Limb (tissue), 2 donors: Measurements from ENCODE around the gene PIGT.
"Not testable (repeated sequence)": the region's sequence is repeated elsewhere in the genome, so short reads cannot be mapped to it uniquely, and the experiment has no call there.

Experiments used
- DNase-seq, 2 donors: peaks; one replicate each; pipeline ENCODE4 v3.0.0-alpha.2; 2016; ENCODE audit errors: extremely low spot score in 2 of 2

The PIGT gene

DNA sequence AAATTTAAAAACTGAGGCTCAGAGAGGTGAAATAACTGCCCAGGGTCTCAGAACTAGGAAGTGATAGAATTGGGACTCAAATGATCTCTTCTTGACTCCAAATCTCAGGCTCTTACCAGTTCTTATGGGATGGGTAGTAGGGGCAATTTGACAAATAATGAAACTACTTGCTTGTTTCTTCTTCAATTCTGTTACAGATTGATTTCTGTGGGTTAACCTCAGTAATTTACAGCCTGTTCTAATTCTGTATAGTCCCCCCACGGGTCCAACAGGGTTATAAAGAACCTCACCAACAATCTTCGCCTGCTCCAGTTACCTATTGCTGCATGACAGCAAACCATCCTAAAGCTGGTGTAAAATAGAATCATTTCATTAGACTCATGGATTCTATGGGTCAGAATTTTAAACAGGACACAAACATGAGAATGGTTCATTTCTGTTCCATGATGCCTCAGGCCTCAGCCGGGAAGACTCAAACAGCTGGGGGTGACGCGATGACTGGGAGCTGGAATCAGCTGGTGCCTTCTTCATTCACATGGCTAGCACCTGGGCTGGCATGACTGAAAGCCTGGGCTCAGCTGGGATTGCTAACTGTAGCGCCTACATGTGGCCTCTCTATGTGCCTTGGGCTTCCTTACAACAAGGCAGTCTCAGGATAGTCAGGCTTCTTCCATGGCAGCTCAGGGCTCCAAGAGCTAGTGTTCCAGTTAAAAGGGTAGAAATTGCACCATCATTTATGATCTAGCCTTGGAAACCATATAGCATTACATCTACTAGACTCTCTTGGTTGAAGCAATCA is 47.0 kb downstream of the PIGT start:
- DNase-seq, result no peak

DNA sequence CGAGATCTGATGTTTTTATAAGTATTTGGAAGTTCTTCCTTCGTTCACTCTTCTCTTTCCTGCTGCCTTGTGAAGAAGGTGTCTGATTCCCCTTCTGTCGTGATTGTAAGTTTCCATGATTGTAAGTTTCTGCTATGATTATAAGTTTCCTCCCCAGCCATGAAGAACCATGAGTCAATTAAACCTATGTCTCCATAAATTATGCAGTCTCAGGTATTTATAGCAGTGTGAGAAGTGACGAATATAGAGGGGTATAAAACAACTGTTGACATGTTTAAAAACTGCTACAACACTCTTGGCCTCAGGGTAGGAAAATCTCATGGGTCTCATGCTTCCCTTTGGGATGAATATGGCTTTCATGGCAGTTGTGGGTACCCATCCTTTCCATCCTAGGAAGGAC is 47.8 kb downstream of the PIGT start:
- DNase-seq, result no peak

DNA sequence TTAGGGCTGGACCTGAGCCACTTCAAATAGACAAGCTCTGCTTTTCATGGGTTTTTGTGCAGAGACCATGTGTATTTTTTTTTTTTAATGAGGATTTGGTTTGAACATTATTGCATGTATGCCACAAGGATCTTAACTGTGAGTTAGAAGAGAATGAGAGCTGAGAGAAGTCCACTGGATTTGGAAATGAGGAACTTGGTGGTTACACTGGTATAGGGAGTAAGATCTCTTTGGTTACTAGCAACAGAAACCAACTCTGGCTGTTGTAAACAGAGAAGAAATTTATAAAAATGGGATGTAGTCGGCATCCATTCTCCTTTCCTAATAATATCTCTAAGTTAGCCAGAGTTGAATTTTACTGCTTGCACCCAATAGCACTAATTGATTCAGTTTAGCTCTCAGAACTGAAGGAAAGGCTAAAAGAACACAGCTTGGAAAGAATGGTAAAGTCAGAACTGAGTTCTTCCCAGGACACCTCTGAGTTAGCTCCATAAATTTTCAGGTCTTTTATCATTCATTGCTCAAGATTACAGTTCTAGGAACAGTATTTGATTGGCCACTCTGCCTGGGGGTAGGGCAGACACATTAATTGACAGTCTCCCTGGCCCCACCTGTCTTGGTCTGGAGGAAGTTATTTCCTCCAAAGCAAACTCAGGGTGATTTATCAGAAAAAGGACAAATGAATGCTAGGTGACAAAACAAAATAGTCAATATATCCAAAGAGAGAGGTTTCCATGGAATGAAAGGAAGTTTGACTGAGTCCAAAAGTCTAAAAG is 49.7 kb downstream of the PIGT start:
- DNase-seq, result no peak

DNA sequence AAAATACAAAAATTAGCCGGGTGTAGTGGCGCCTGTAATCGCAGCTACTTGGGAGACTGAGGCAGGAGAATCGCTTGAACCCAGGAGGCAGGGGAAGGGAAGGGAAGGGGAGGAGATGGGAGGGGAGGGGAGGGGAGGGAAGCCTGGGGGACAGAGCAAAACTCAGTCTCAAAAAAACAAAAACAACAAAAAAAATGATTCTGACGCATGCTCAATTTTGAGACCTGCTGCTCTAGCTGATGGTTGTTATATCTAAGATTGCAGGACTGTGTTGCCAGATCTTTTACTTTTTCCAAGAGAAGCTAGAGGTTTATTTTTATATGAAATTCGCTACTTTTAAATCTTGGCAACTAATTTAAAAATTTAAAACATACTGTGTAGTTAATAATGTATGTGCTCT is 51.2 kb downstream of the PIGT start:
- no peak for DNase-seq

DNA sequence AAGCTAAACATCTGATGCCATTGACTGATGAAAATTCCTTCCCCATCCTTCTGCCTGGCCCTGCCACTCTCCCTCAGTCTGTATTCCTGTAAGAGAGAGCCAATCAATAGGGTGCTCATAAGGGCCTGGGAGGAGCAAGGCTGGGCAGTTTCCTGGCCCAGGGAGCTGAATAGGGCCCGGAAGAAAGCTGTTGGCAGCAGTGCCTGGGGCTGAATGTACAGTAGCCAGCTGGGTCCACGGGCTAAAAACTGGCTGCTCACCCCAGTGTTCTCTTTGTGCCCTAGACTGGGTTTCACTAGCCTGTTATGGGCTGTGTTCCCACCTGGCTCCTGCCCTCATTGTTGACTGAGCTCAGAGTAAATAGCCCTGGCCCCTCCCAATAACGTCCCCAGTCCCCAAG is 51.9 kb downstream of the PIGT start:
- DNase-seq, result no peak

DNA sequence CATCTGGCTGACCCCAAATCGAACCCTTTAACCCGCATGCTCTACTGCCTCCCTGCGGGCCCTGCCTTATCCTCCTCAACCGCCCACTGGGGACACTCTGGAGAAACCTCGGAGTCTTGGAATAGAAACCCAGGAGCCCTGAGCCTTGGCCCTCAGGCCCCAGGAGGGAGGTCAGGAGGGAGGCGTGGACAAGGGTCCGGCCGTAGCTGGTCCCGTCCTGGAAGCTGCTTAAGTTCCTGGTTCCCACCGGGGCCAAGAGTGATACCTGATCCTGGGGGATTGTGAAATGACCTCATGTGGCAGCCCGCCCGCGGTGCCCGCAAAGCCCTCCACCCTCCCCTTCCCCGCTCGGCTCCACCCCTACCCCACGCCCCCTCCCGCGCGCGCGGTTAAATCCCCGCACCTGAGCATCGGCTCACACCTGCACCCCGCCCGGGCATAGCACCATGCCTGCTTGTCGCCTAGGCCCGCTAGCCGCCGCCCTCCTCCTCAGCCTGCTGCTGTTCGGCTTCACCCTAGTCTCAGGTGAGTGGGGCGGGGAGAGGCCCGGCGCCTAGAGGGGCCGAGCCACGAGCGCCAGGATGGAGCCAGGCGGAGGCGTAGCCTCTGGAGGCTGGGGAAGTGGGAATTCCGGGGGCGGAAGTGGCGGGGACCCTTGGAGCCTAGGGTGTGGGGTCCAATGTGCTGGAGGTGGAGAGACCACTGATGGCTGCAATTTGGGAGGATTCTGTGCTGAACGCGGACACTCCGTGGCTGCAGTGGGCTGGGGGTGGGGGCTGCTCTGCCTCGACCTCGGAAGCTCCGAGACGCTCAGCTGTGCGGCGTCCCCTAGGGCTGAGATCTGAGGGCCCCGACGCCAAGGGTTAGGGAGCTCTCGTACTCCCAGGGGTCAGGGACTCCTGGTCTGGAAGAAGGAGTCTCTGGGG is 53.7 kb downstream of the PIGT start, which contains the start of gene WFDC2:
TSS of gene WFDC2 (plus strand) at position 418 of the 926 bp plus-strand sequence. CDS start at position 447, 29 bp downstream.
- DNase-seq, result peak in 1 of 2 donors; percentile 68

DNA sequence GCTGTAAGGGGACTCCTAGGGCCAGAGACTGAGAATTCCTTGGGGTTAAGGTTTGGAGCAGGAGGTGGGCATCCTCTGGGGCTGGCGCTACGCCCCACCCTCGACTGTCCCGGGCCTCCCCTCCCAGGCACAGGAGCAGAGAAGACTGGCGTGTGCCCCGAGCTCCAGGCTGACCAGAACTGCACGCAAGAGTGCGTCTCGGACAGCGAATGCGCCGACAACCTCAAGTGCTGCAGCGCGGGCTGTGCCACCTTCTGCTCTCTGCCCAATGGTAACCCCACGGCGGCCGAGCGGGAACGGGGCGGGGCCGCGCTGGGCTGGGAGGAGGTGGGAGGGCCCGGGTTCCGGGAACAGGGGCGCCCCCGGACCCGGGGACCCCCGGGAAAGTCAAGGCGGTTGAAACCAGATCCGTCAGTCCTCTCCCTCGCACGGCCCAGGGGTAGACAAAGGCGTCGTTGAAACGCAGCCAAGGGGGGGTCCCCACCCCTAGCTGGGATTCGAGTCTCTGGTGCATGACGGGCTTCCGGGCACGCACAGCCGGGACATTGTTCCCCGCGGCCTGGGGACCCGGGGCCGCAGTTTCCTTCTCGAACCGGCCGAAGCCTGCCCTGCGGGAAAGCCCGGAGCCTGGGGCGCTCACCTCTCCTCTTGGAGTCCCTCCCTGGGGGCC is 54.5 kb downstream of the PIGT start:
- peak; percentile 27 to 85 for DNase-seq

DNA sequence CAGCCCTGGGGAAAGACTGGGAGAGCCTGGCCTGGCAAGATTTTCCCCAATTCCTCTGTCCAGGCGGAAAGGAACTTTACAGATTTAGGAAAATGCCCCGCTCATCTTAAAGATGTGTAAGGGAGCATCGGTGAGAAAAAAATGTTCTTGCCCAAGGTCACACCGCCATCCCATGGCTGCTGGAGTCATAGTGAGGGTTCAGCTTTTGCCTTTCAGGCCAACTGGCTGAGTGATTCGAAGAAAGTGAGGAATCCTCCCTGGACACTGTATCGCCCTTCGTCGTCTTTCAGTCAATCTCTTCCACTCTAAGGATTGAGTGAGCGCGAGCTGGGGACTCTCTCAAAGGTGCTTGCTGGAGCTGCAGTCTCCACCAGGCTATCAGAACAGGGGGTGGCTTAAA is 55.0 kb downstream of the PIGT start:
- no peak for DNase-seq

DNA sequence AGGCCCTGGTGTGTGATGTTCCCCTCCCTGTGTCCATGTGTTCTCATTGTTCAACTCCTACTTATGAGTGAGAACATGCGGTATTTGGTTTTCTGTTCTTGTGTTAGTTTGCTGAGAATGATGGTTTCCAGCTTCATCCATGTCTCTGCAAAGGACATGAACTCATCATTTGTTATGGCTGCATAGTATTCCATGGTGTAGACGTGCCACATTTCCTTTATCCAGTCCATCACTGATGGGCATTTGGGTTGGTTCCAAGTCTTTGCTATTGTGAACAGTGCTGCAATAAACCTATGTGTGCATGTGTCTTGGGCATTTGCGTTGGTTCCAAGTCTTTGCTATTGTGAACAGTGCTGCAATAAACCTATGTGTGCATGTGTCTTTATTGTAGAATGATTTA is 56.3 kb downstream of the PIGT start:
- DNase-seq, result not testable (repeated sequence)
